H9 (cell line): Measurements from ENCODE around the gene LCTL. TPM values are rescaled to one million over a fixed set of nuclear protein-coding genes. Genes with fewer than 3 reads are reported as not detected.

Source experiments
- DNase-seq: peaks from one replicate; pipeline ENCODE4 v3.0.0-alpha.2; 2017
- H2AFZ ChIP-seq: one replicate; pipeline ENCODE4 v1.6.1; 2013; ENCODE audit warnings: mild to moderate bottlenecking, low read length, control low read depth, moderate library complexity
- H2AK5ac ChIP-seq: 2 replicates; pipeline ENCODE4 v1.6.1; 2013; ENCODE audit warnings: low read length, control low read depth, mixed read lengths; ENCODE audit not compliant: insufficient read length
- H2BK120ac ChIP-seq: one replicate; pipeline ENCODE4 v1.6.1; 2013; ENCODE audit warnings: low read depth, mild to moderate bottlenecking, low read length, control low read depth, inconsistent platforms; ENCODE audit not compliant: poor library complexity, severe bottlenecking
- H2BK12ac ChIP-seq: 2 replicates; pipeline ENCODE4 v1.6.1; 2013; ENCODE audit warnings: low read length, control low read depth, mixed read lengths, low read depth; ENCODE audit not compliant: insufficient read length
- H2BK15ac ChIP-seq: 2 replicates; pipeline ENCODE4 v1.6.1; 2013; ENCODE audit warnings: low read depth, low read length, control low read depth
- H2BK20ac ChIP-seq: one replicate; pipeline ENCODE4 v1.6.1; 2013; ENCODE audit warnings: low read depth, mild to moderate bottlenecking, low read length, control low read depth, inconsistent platforms; ENCODE audit not compliant: poor library complexity, severe bottlenecking
- H2BK5ac ChIP-seq: 2 replicates; pipeline ENCODE4 v1.6.1; 2013; ENCODE audit warnings: low read length, control low read depth, mixed read lengths; ENCODE audit not compliant: insufficient read length
- H3K14ac ChIP-seq: 2 replicates; pipeline ENCODE4 v1.6.1; 2013; ENCODE audit warnings: low read length, control low read depth; ENCODE audit not compliant: insufficient read depth
- H3K18ac ChIP-seq: 2 replicates; pipeline ENCODE4 v1.6.1; 2013; ENCODE audit warnings: low read depth, mild to moderate bottlenecking, mixed read lengths, low read length, control low read depth; ENCODE audit not compliant: insufficient read length
- H3K23ac ChIP-seq: 2 replicates; pipeline ENCODE4 v1.6.1; 2013; ENCODE audit warnings: low read length, control low read depth, mixed read lengths, low read depth; ENCODE audit not compliant: insufficient read length
- H3K23me2 ChIP-seq: 2 replicates; pipeline ENCODE4 v1.6.1; 2013; ENCODE audit warnings: low read depth, mild to moderate bottlenecking, mixed read lengths, low read length, control low read depth; ENCODE audit not compliant: insufficient read length, poor library complexity, severe bottlenecking
- H3K27ac ChIP-seq: 2 replicates; pipeline ENCODE4 v1.5.1; 2013; ENCODE audit warnings: low read length, control low read depth, mixed read lengths, low read depth; ENCODE audit not compliant: insufficient read length
- H3K27me3 ChIP-seq: 2 replicates; pipeline ENCODE4 v1.6.1; 2013; ENCODE audit warnings: low read length, control low read depth, inconsistent platforms; ENCODE audit not compliant: insufficient read depth
- H3K4ac ChIP-seq: 2 replicates; pipeline ENCODE4 v1.6.1; 2013; ENCODE audit warnings: low read depth, mild to moderate bottlenecking, control low read depth, inconsistent platforms, low read length, moderate library complexity
- H3K4me1 ChIP-seq: 2 replicates; pipeline ENCODE4 v1.6.1; 2013; ENCODE audit warnings: low read length, control low read depth, inconsistent platforms; ENCODE audit not compliant: insufficient read depth
- H3K4me2 ChIP-seq: 2 replicates; pipeline ENCODE4 v1.6.1; 2013; ENCODE audit warnings: low read length, control low read depth, mixed read lengths; ENCODE audit not compliant: insufficient read length, insufficient read depth
- H3K56ac ChIP-seq: 2 replicates; pipeline ENCODE4 v1.6.1; 2013; ENCODE audit warnings: low read depth, mild to moderate bottlenecking, mixed read lengths, low read length, control low read depth; ENCODE audit not compliant: insufficient read length
- H3K79me1 ChIP-seq: 2 replicates; pipeline ENCODE4 v1.6.1; 2013; ENCODE audit warnings: low read depth, mild to moderate bottlenecking, moderate library complexity, low read length, control low read depth, inconsistent platforms; ENCODE audit not compliant: insufficient read depth, poor library complexity, severe bottlenecking
- H3K79me2 ChIP-seq: 2 replicates; pipeline ENCODE4 v1.6.1; 2013; ENCODE audit warnings: low read length, control low read depth, inconsistent platforms; ENCODE audit not compliant: insufficient read depth
- H3K9ac ChIP-seq: 2 replicates; pipeline ENCODE4 v1.6.1; 2013; ENCODE audit warnings: low read length, control low read depth, mixed read lengths; ENCODE audit not compliant: insufficient read length; ENCODE audit errors: extremely low read depth
- H3K9me3 ChIP-seq: one replicate; pipeline ENCODE4 v1.6.1; 2013; ENCODE audit warnings: low read depth, low read length, inconsistent platforms; ENCODE audit not compliant: control insufficient read depth
- H3T11ph ChIP-seq: one replicate; pipeline ENCODE4 v1.6.1; 2013; ENCODE audit warnings: mild to moderate bottlenecking, low read length, control low read depth, inconsistent platforms
- H4K20me1 ChIP-seq: one replicate; pipeline ENCODE4 v1.6.1; 2013; ENCODE audit not compliant: control insufficient read depth, insufficient read length, insufficient read depth
- H4K5ac ChIP-seq: 2 replicates; pipeline ENCODE4 v1.6.1; 2013; ENCODE audit warnings: low read depth, mild to moderate bottlenecking, mixed read lengths, low read length, control low read depth; ENCODE audit not compliant: insufficient read length
- H4K8ac ChIP-seq: replicated peaks from 2 replicates; pipeline ENCODE4 v1.6.1; 2013; ENCODE audit warnings: low read length, control low read depth, mixed read lengths, low read depth; ENCODE audit not compliant: insufficient read length
- H4K91ac ChIP-seq: 2 replicates; pipeline ENCODE4 v1.6.1; 2013; ENCODE audit warnings: low read depth, mild to moderate bottlenecking, moderate library complexity, mixed read lengths, low read length, control low read depth; ENCODE audit not compliant: insufficient read length
- H3K27ac Mint-ChIP-seq, 3 experiments: 2 replicates in 2 of 3; 3 replicates in 1 of 3; pipeline ENCODE4 v1.8.0; 2020 to 2021; ENCODE audit warnings: mixed read lengths in 3 of 3, mild to moderate bottlenecking in 1 of 3, moderate library complexity in 1 of 3
- H3K27me3 Mint-ChIP-seq: 2 replicates; pipeline ENCODE4 v1.8.0; 2021; ENCODE audit warnings: low read depth, mild to moderate bottlenecking, moderate library complexity, mixed read lengths
- H3K36me3 Mint-ChIP-seq, 3 experiments: 2 replicates in 2 of 3; 3 replicates in 1 of 3; pipeline ENCODE4 v1.8.0; 2020 to 2021; ENCODE audit warnings: low read depth in 3 of 3, mixed read lengths in 3 of 3; ENCODE audit not compliant: insufficient read depth in 1 of 3
- H3K4me1 Mint-ChIP-seq, 2 experiments: 2 replicates each; pipeline ENCODE4 v1.8.0; 2020; ENCODE audit warnings: mixed read lengths in 2 of 2
- H3K4me3 Mint-ChIP-seq, 2 experiments: 2 replicates in 1 of 2; 3 replicates in 1 of 2; pipeline ENCODE4 v1.8.0; 2020 to 2021; ENCODE audit warnings: mild to moderate bottlenecking in 2 of 2, mixed read lengths in 2 of 2, moderate library complexity in 1 of 2
- H3K9me3 Mint-ChIP-seq, 2 experiments: 2 replicates in 1 of 2; 3 replicates in 1 of 2; pipeline ENCODE4 v1.8.0; 2020; ENCODE audit warnings: mild to moderate bottlenecking in 2 of 2, mixed read lengths in 2 of 2, moderate library complexity in 1 of 2
- WGBS: extraction: QIAGEN DNeasy Blood & Tissue Kit; methylation state at CpG from one replicate; pipeline ENCODE4 v1.1.7; 2013; ENCODE audit warnings: missing lambda C conversion rate, low lambda C conversion rate, mixed read lengths; ENCODE audit not compliant: insufficient read length; ENCODE audit errors: extremely low coverage; 5-methylcytosine and 5-hydroxymethylcytosine counted together
- total RNA-seq: library from RNA; stranded (reverse); gene quantifications from 2 replicates; pipeline ENCODE4 v1.2.1, GENCODE V29; 2021
- TF ChIP-seq, protein P1 (sequence below): fragments of 200-600 bp; sonication (generic); conservative IDR thresholded peaks from 3 replicates; pipeline ENCODE4 v1.8.0; 2021; ENCODE audit warnings: antibody characterized with exemption, mild to moderate bottlenecking

Gene LCTL
- total RNA-seq, 1 experiment from 2014 or later = 2.3 TPM

DNA sequence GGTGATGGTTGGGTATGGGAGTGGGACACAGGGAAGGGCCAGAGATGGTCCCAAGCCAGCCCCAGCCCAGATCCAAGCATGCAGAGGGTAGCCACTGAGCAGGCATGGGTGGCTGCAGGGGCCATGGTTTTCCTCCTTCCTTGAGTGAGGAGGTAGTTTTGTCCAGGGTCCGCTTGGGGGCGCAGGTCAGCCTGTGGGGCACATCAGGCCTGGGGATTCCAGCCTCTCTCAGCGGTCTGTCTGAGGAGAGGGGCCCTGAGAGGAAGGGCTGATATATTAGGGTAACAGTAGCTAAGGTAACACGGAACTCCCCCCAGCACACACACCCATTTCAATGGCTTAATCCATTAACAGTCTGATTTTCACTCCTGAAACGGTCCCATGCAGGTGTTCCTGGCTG is 22.7 kb upstream of the LCTL start:
- H3K79me2 ChIP-seq = no peaks in the 10 kb centered on the region
- H3K14ac ChIP-seq = no peak overlapping the region
- Mint-ChIP-seq H3K27me3 (no peaks in the 10 kb centered on the region; the same call in 1 of the 2 replicates), H3K27ac (no peak overlapping the region), H3K4me1 (peaks cover 17 to 22% of the 10 kb centered on the region in 2 experiments), H3K9me3 (no peaks in the 10 kb centered on the region), H3K36me3 (no peaks in the 10 kb centered on the region), H3K4me3 (peak overlapping the region; percentile 36 to 45; a peak in 1 of 5 replicates)
- H2AK5ac ChIP-seq = no peak overlapping the region
- H3T11ph ChIP-seq = no peak overlapping the region
- no peak overlapping the region for H2BK15ac ChIP-seq
- no peaks in the 10 kb centered on the region for H3K23me2 ChIP-seq
- H3K4ac ChIP-seq = no peak overlapping the region
- DNase-seq = peak; percentile 74
- no CpG with 5 or more reads among the region's 5 CpGs for WGBS
- peak overlapping the region; percentile 10 for H2AFZ ChIP-seq
- no peaks in the 10 kb centered on the region for H3K4me1 ChIP-seq
- H3K23ac ChIP-seq = no peak overlapping the region
- no peak overlapping the region for H3K56ac ChIP-seq
- TF ChIP-seq, protein P1, sequence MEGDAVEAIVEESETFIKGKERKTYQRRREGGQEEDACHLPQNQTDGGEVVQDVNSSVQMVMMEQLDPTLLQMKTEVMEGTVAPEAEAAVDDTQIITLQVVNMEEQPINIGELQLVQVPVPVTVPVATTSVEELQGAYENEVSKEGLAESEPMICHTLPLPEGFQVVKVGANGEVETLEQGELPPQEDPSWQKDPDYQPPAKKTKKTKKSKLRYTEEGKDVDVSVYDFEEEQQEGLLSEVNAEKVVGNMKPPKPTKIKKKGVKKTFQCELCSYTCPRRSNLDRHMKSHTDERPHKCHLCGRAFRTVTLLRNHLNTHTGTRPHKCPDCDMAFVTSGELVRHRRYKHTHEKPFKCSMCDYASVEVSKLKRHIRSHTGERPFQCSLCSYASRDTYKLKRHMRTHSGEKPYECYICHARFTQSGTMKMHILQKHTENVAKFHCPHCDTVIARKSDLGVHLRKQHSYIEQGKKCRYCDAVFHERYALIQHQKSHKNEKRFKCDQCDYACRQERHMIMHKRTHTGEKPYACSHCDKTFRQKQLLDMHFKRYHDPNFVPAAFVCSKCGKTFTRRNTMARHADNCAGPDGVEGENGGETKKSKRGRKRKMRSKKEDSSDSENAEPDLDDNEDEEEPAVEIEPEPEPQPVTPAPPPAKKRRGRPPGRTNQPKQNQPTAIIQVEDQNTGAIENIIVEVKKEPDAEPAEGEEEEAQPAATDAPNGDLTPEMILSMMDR = peak; percentile 76
- no peak overlapping the region for H4K5ac ChIP-seq
- H3K79me1 ChIP-seq = no peaks in the 10 kb centered on the region
- no peak overlapping the region for H2BK12ac ChIP-seq
- H3K9me3 ChIP-seq = no peaks in the 10 kb centered on the region
- no peak overlapping the region for H2BK20ac ChIP-seq
- H3K27ac ChIP-seq = no peak overlapping the region
- no peak overlapping the region for H4K8ac ChIP-seq
- H3K27me3 ChIP-seq = no peaks in the 10 kb centered on the region
- no peak overlapping the region for H2BK120ac ChIP-seq
- no peak overlapping the region for H3K18ac ChIP-seq
- H4K91ac ChIP-seq = no peak overlapping the region
- peaks cover 2% of the 10 kb centered on the region for H4K20me1 ChIP-seq
- H2BK5ac ChIP-seq = no peak overlapping the region
- no peak overlapping the region for H3K9ac ChIP-seq
- peak overlapping the region; percentile 9 for H3K4me2 ChIP-seq
